PC-9 (cell line): Measurements from ENCODE around the gene CHN1.

Experiments
- CTCF ChIP-seq: fragments of 200-600 bp; sonication (generic); conservative IDR thresholded peaks from 2 replicates; pipeline ENCODE4 v1.6.1; 2017; ENCODE audit warnings: mixed run types, antibody characterized with exemption, mild to moderate bottlenecking, moderate library complexity
- EZH2 ChIP-seq: fragments of 200-600 bp; sonication (generic); IDR thresholded peaks from 2 replicates; pipeline ENCODE4 v1.8.0; 2017; ENCODE audit warnings: antibody characterized with exemption, low read depth

- no peak for TF ChIP-seq CTCF
- TF ChIP-seq EZH2, result no peak
Observed at GRCh38 chr2:174776675-174777074, 228.5 kb downstream of the CHN1 start.
